Lower leg skin (tissue), 4 donors: ENCODE data around the gene DENND1A. TPM values are rescaled to one million over a fixed set of nuclear protein-coding genes. Genes with fewer than 3 reads are reported as not detected.

Experiments used
- DNase-seq, 2 donors: peaks; one replicate each; pipeline ENCODE4 v3.0.0-alpha.2; 2019; ENCODE audit warnings: low spot score in 2 of 2
- H3K4me3 ChIP-seq: fragments of 200-600 bp; sonication (generic); 2 replicates; pipeline ENCODE4 v1.5.1; 2017; ENCODE audit warnings: mild to moderate bottlenecking, low read depth; ENCODE audit not compliant: poor library complexity, severe bottlenecking
- CTCF ChIP-seq, 3 donors: fragments of 450-650 bp; IDR thresholded peaks; one replicate each; pipeline ENCODE4 v1.5.1; 2016; ENCODE audit warnings: antibody characterized with exemption in 3 of 3, mild to moderate bottlenecking in 3 of 3, moderate library complexity in 2 of 3
- POLR2A ChIP-seq, 2 donors: fragments of 450-650 bp; IDR thresholded peaks; one replicate each; pipeline ENCODE4 v1.6.1; 2016 to 2017; ENCODE audit warnings: antibody characterized with exemption in 2 of 2, mild to moderate bottlenecking in 1 of 2, moderate library complexity in 1 of 2
- WGBS, 2 donors: methylation state at CpG; one replicate each; pipeline ENCODE4 v1.1.5; 2018; 5-methylcytosine and 5-hydroxymethylcytosine counted together
- intact Hi-C: fragments of 100-400 bp; cut with DNase I; formaldehyde crosslinking; loops from one replicate; pipeline ENCODE4 v1.15.0; 2023; ENCODE audit warnings: low total_unique reads
- total RNA-seq, 4 donors: library from RNA; depleted of rRNA; stranded (reverse); fragments of >200 nt; gene quantifications; one replicate each; pipeline ENCODE4 v1.1.0, GENCODE V29; 2016

DENND1A gene
- total RNA-seq, 4 donors from 2014 or later, result 6.5 to 16.3 (median 12.3) TPM

- intact Hi-C loops, result no loop called here
- no peak for DNase-seq
- H3K4me3 ChIP-seq, result no peak overlapping the region
- TF ChIP-seq POLR2A (IDR thresholded peaks at IDR 0.05), result no peak
- no peak for TF ChIP-seq CTCF (IDR thresholded peaks at IDR 0.05)
- 92 to 93% methylated on average over 5 of the region's 5 CpGs for WGBS, 2 donors
Measured at GRCh38 chr9:123651871-123652270, 278.1 kb downstream of the DENND1A start.

DNA sequence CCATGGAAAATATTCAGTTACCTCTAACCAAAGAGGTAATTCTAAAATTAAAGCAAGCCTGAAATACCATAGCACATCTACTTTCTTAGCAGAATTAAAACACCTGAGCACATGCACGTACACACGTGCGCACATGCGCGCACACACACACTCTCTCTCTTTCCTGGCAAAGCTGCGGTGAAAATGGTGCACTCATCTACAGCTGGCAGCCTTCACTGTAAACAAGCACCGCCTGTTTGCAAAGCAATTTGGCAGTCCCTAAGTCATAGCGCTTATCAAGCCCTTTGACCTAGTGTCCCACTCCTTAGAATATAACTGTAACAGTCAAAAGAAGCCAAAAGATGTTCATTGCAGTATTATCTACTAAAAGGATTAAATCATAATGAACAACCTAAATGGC is 278.7 kb downstream of the DENND1A start:
- no peak for TF ChIP-seq CTCF (IDR thresholded peaks at IDR 0.05)
- TF ChIP-seq POLR2A (IDR thresholded peaks at IDR 0.05), result no peak
- H3K4me3 ChIP-seq, result no peak overlapping the region
- no peak for DNase-seq
- intact Hi-C loops, result no loop called here
- WGBS, 2 donors, result 96 to 97% methylated on average over 8 of the region's 8 CpGs

DNA sequence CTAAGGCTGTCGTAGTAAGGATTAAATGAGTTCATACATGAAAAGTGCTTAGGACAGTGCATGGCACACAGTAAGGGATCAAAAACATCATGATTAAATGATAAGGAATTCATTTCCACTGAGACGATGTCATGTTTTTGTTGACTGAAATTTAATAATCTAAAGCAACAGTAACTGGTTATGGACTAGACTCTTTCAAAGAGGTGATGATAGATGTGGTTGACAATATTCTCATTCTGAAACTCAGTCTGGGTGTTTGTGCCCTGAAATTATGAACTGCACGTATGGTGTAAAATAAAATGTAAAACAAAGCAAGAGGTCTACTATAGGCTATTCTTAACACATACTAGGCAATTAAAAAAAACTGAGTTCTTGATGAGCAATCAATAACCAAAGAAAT is 280.0 kb downstream of the DENND1A start:
- no peak overlapping the region for H3K4me3 ChIP-seq
- 94 to 98% methylated on average over 3 of the region's 3 CpGs for WGBS, 2 donors
- intact Hi-C loops, result no loop called here
- DNase-seq, result no peak
- TF ChIP-seq POLR2A (IDR thresholded peaks at IDR 0.05), result no peak
- no peak for TF ChIP-seq CTCF (IDR thresholded peaks at IDR 0.05)

DNA sequence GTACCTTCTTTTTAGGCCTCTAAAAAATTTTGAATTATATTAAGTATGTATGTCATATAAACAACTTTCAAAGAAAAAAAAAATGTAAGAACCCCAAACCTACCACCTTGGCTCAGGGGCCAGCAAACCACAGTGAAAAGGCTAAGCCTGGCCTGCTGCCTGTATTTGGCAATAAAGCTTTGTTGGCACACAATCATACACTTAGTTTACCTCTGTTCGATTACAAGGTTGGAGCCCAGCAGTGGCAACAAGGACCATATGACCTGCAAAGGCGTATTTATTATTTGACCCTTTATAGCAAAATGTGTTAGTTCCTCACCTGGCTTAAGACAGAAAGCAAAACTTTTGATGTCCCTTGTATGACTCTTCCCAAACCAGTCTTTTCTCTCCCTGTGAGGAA is 282.8 kb downstream of the DENND1A start:
- DNase-seq, result no peak
- WGBS, 2 donors, result 76 to 90% methylated on average over 2 of the region's 2 CpGs
- TF ChIP-seq POLR2A (IDR thresholded peaks at IDR 0.05), result no peak
- no peak for TF ChIP-seq CTCF (IDR thresholded peaks at IDR 0.05)
- H3K4me3 ChIP-seq, result no peak overlapping the region
- intact Hi-C loops, result no loop called here

- TF ChIP-seq CTCF (IDR thresholded peaks at IDR 0.05), result no peak
- no peak for TF ChIP-seq POLR2A (IDR thresholded peaks at IDR 0.05)
- intact Hi-C loops, result no loop called here
- DNase-seq, result no peak
- WGBS, 2 donors, result 92 to 94% methylated on average over 9 of the region's 9 CpGs
- H3K4me3 ChIP-seq, result no peak overlapping the region
Measured at GRCh38 chr9:123645762-123646161, 284.2 kb downstream of the DENND1A start.

DNA sequence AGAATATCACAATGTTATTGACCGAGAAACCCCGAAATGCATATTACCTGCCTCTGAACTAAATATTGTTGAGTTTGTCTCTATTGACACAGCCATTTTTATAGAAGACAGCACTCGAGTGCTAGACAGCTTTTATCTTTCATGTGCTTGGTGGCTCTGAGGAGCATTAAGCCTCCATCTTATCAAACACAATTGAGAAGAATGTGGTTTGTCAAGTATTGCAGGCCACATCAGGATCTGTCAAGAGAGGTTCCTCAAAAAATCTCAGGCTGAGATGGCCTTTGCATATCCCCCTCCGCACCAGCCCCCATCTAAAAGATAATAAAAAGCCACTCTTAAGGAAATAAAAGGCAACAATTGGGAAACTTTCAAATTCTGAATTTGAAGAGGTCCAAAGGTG is 284.8 kb downstream of the DENND1A start:
- no peak overlapping the region for H3K4me3 ChIP-seq
- intact Hi-C loops, result no loop called here
- TF ChIP-seq CTCF (IDR thresholded peaks at IDR 0.05) (no peak), POLR2A (IDR thresholded peaks at IDR 0.05) (no peak)
- DNase-seq, result no peak
- 92 to 96% methylated on average over 4 of the region's 4 CpGs for WGBS, 2 donors
